DOHH2 (cell line): ENCODE measurements around the gene OXCT1.

ENCODE experiments used
- CTCF ChIP-seq: fragments of 200-600 bp; sonication (generic); IDR thresholded peaks from one replicate; pipeline ENCODE4 v1.5.1; 2014; ENCODE audit warnings: antibody characterized with exemption, mild to moderate bottlenecking, low read depth, low read length; ENCODE audit not compliant: poor library complexity, severe bottlenecking
- EZH2phosphoT487 ChIP-seq: fragments of 200-600 bp; sonication (generic); IDR thresholded peaks from 2 replicates; pipeline ENCODE4 v1.6.1; 2017; ENCODE audit warnings: borderline replicate concordance, mild to moderate bottlenecking, antibody characterized with exemption, low read length, moderate library complexity, mixed read lengths

GRCh38 chr5:41883243-41883642 lies 13.0 kb upstream of the OXCT1 start:
- no peak for TF ChIP-seq CTCF
- TF ChIP-seq EZH2phosphoT487 = no peak
